Smooth muscle cell of the brain vasculature (primary cell): ENCODE data around the gene CASK.
A peak's percentile ranks its signal among the peaks of the same experiment; 100 is the strongest.
"Not testable (repeated sequence)": the region's sequence is repeated elsewhere in the genome, so short reads cannot be mapped to it uniquely, and the experiment has no call there.

Experiments
- DNase-seq: peaks from one replicate; pipeline ENCODE4 v3.0.0-alpha.2; 2012; ENCODE audit warnings: low read depth, low spot score

CASK gene

GRCh38 chrX:41653125-41653524, 270.2 kb downstream of the CASK start:
- DNase-seq, result no peak

DNA sequence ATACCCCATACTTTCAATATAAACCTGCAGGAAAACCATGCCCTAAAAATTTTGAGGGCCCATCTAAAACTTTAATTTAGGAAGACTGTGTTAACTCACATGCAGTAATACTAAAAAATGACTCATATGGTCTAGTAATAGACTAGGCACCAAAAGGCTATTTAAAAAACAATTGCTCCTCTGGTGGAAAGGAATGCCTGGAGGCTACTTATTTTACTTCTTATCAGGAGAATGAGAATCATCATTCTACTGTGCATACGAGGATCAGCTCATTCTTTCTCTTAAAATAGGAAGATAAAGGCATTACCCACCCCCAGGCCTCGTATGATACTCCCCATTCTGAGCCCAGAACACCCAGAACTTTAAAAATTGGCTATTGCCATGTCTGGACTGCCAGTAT, 277.2 kb downstream of the CASK start:
- not testable (repeated sequence) for DNase-seq

DNA sequence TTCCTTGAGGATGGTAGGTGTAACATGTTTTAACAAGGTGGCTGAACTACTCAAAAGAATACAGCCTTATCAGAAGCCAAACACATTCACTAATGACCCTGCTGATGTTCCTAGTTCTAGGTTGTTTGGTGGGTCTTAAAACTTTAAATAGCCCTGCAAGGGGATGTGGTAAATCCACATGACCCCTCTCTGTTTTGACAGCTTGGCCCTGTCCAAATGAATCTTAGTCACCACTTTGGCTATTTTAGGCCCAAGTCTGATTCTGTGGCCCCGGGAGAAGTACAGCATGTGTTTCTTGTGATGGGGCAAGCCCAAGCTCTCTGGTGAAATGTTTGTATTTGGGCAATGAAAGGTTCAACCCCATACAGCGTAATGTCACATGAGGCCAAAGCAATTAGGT, 289.1 kb downstream of the CASK start:
- DNase-seq, result peak; percentile 26

- DNase-seq, result no peak
Measured at GRCh38 chrX:41630091-41630490, 293.3 kb downstream of the CASK start.

DNA sequence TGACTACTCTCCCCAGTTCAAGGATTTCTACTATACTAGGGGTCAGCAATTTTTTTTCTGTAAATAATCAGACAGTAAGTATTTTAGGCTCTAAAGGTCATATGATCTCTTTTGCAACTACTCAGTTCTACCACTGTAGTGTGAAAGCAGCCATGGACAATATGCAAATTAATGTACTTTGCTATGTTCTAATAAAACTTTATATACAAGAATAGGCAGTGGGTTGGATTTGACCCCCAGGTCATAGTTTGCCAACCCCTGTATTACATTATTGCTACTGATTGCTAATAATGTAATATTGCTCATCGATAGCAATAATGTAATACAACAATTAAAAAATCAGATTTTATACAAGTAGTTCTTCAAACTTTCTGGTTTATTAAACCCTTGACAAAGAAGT, 293.8 kb downstream of the CASK start:
- no peak for DNase-seq

GRCh38 chrX:41621222-41621723, 302.1 kb downstream of the CASK start:
- DNase-seq, result no peak

- DNase-seq, result no peak
Measured at GRCh38 chrX:41619221-41619620, 304.1 kb downstream of the CASK start.

GRCh38 chrX:41616935-41617334, 306.4 kb downstream of the CASK start:
- no peak for DNase-seq

- DNase-seq, result no peak
Measured at GRCh38 chrX:41616255-41616654, 307.1 kb downstream of the CASK start.

DNA sequence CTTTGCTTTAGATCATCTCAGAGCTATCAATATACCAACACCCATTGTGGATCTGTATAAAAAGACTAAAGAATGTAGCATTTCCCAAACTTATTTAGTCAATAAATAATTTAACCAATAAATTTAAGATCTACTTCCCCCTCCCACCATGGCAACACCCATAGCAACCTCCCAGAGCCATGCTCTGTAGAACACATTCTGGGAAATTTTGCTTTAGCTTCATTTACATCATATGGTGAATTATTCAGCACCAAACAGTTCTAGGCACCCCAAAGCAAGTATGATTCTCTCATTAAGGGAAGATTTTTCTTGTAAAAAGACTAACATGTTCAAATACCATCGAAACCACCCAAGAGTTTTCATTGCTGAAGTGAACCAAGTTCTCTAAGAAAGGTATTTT, 315.1 kb downstream of the CASK start:
- DNase-seq, result no peak

DNA sequence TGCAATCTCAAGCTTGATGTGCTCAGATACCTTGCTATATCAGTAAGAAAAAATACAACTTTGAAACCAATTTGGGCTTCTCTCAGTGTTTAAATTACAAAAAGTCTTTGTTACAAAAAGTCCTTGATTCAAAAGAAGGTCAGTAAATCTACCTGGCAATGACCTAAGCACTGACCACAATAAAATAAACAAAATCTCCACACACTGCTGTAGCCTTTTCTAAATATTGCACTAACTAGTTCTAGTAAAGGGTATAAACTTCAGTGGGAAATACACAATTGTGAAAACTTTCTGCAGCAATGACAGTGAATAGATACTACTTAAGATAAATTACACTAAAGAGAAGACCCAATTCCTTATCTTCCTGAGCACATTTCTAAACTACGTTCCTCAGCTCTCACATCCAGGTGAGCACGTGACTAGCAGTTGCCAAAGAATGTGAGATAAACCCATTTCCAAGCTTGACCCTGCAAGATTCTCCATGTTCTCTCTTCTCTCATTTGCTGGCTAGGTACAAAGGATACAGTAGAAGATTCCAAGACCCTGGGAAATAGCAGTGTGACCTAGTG, 316.0 kb downstream of the CASK start:
- DNase-seq, result no peak

GRCh38 chrX:41606057-41606456, 317.3 kb downstream of the CASK start:
- DNase-seq, result not testable (repeated sequence)

DNA sequence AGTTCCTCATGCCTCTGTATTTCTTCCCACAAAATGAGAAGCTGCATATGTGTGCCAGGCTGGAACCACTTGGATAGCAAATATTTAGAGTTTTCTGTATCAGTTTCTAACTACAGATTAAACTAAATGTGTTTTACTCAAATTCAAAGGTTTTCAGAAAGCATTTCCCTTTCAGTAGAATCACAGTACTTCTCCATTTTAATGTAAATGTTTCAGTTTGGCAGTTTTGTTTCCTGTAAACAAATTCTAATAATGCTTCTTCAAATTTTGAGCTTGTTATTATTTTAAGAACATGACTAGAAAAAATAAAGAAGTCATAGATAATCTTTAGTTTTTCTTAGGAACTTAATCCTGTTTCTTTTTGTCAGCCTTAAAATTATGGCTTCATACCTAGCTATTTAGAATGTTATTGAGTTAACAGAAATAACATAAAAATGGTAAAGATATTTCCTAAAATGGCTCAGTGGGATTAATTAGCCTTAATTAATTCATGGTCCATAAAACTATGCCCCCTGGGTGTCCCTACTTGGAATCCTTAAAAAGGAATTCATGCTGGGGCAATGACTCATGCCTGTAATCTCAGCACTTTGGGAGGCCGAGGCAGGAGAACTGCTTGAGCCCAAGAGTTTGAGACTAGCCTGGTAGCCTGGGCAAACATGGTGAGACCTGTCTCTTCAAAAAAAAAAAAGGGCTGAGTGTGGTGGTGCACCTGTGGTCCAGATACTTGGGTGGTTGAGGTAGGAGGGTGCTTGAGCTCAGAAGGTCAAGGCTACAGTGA, 318.4 kb downstream of the CASK start:
- DNase-seq, result no peak

DNA sequence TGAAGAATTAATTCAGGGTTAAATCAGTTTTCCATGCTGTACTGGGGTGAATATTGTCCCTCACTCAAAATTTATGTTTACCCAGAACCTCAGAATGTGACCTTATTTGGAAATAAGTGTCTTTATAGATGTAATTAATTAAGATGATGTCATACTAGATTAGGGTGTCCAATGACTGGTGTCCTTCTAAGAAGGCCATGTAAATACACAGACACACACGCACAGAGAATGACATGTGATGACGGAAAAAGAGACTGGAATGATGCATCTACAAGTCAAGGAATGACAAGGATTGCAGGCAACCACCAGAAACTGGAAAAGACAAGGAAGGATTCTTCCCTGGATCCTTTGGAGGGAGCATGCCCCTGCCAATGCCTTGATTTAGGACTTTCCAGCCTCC, 319.2 kb downstream of the CASK start:
- no peak for DNase-seq

DNA sequence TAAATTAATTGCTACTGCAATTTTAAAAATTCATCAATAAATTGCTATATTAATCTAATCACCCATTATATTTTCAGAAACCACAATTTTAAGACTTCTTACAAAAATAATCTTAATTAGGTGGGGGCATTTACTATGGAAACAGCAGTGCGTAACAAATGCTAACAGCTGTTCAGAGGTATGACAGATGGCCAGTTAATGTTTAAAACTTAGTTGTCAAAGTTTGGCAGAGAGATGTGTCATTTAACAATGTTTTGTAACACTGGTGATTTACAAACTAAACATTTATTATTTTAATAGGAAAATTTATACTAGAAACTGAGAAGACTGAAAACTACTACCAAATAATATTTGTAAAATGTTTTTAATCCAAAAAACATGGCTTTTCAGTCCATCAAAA, 319.8 kb downstream of the CASK start:
- no peak for DNase-seq

- DNase-seq, result no peak
Measured at GRCh38 chrX:41602816-41603345, 320.5 kb downstream of the CASK start.

- DNase-seq, result peak; percentile 4
Measured at GRCh38 chrX:41600291-41600690, 323.1 kb downstream of the CASK start.

DNA sequence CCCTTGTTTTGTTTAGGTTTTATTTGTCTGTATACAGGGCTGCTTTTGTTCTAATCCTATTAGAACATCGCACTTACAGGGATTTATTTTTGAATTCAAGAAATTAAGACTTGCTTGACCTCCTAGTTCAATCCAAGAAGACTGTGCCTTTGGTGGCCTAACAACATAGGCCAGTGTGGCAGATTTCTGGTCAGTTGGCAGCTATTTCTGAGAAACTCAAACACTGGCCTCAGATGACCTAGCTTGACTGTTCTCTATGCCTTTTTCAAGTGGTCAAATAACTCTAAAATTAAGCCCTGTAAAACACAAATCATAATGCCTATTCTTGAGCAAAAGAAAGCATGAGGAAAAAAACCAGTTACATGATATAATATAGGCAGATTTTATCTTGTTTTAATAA, 323.8 kb downstream of the CASK start:
- DNase-seq, result no peak

DNA sequence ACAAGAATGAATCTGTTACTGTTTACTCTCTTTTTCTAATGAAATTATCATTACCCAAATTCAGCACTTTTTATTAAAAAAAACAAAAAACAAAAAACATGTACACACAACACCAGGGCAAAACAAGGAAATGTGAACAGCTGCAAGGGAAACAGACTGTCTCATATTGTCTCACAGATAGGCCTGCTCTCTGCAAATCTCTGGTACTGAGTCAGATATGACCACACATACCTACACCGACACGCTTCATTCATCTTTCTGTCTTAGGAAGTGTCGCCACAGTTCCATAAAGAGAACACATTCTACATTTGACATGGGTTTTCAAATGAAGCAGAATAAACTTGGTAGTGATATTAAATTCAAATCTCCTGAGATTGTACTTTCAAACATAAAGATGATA, 326.8 kb downstream of the CASK start:
- no peak for DNase-seq

GRCh38 chrX:41594634-41595033, 328.7 kb downstream of the CASK start:
- no peak for DNase-seq

- no peak for DNase-seq
Measured at GRCh38 chrX:41591906-41592305, 331.4 kb downstream of the CASK start.

DNA sequence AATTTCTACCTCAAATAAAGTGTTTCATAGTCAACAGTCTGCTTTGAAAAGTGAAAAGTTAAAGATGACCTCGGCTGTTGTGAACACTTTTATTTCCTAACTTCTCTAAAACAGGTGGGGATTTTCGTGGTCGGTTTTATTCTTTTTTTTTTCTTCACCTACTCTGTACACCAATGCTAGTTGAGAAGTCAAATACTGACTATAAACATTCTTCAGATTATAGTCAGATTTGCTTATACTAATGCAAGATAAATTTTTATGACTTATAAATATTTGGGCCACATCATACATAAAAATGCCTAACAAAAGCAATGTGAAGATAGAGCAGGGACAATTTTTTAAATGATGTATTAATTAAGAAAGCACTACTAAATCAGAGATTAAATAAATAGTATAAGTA, 332.7 kb downstream of the CASK start:
- no peak for DNase-seq

DNA sequence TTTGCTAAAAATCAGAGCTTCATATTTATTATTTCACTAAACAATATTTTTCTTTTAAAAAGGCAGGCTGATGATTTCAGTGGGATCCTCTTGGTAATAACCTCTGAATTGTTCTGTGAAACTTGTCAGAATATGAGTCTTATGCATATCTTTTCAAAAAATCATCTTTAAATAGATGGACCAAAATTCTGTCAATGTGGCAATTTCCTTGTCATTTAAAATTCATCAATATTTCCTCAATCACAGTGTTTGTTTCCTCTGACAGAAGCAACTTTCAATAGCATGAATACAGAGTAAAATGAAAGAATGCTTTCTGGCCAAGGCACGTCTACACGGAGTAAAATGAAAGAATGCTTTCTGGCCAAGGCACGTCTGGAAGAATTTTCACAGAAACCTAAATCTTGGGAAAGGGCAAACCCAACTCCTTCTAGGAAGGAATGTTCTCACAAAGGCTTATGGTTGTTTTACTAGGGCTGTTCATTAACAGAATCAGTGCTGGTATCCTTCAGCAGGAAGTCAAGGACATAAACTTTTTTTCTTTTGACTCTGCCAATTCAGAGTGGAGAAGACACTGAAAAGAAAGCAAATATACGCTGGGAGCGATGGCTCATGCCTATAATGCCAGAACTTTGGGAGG, 333.6 kb downstream of the CASK start:
- DNase-seq, result no peak
